H9 (cell line): ENCODE results near the gene OR52H1. TPM values are rescaled to one million over a fixed set of nuclear protein-coding genes. Genes with fewer than 3 reads are reported as not detected.

Experiments used
- DNase-seq: peaks from one replicate; pipeline ENCODE4 v3.0.0-alpha.2; 2017
- H2AFZ ChIP-seq: one replicate; pipeline ENCODE4 v1.6.1; 2013; ENCODE audit warnings: mild to moderate bottlenecking, low read length, control low read depth, moderate library complexity
- H2AK5ac ChIP-seq: 2 replicates; pipeline ENCODE4 v1.6.1; 2013; ENCODE audit warnings: low read length, control low read depth, mixed read lengths; ENCODE audit not compliant: insufficient read length
- H2BK120ac ChIP-seq: one replicate; pipeline ENCODE4 v1.6.1; 2013; ENCODE audit warnings: low read depth, mild to moderate bottlenecking, low read length, control low read depth, inconsistent platforms; ENCODE audit not compliant: poor library complexity, severe bottlenecking
- H2BK12ac ChIP-seq: 2 replicates; pipeline ENCODE4 v1.6.1; 2013; ENCODE audit warnings: low read length, control low read depth, mixed read lengths, low read depth; ENCODE audit not compliant: insufficient read length
- H2BK15ac ChIP-seq: 2 replicates; pipeline ENCODE4 v1.6.1; 2013; ENCODE audit warnings: low read depth, low read length, control low read depth
- H2BK20ac ChIP-seq: one replicate; pipeline ENCODE4 v1.6.1; 2013; ENCODE audit warnings: low read depth, mild to moderate bottlenecking, low read length, control low read depth, inconsistent platforms; ENCODE audit not compliant: poor library complexity, severe bottlenecking
- H2BK5ac ChIP-seq: 2 replicates; pipeline ENCODE4 v1.6.1; 2013; ENCODE audit warnings: low read length, control low read depth, mixed read lengths; ENCODE audit not compliant: insufficient read length
- H3K14ac ChIP-seq: 2 replicates; pipeline ENCODE4 v1.6.1; 2013; ENCODE audit warnings: low read length, control low read depth; ENCODE audit not compliant: insufficient read depth
- H3K18ac ChIP-seq: 2 replicates; pipeline ENCODE4 v1.6.1; 2013; ENCODE audit warnings: low read depth, mild to moderate bottlenecking, mixed read lengths, low read length, control low read depth; ENCODE audit not compliant: insufficient read length
- H3K23ac ChIP-seq: 2 replicates; pipeline ENCODE4 v1.6.1; 2013; ENCODE audit warnings: low read length, control low read depth, mixed read lengths, low read depth; ENCODE audit not compliant: insufficient read length
- H3K23me2 ChIP-seq: 2 replicates; pipeline ENCODE4 v1.6.1; 2013; ENCODE audit warnings: low read depth, mild to moderate bottlenecking, mixed read lengths, low read length, control low read depth; ENCODE audit not compliant: insufficient read length, poor library complexity, severe bottlenecking
- H3K27ac ChIP-seq: 2 replicates; pipeline ENCODE4 v1.5.1; 2013; ENCODE audit warnings: low read length, control low read depth, mixed read lengths, low read depth; ENCODE audit not compliant: insufficient read length
- H3K27me3 ChIP-seq: 2 replicates; pipeline ENCODE4 v1.6.1; 2013; ENCODE audit warnings: low read length, control low read depth, inconsistent platforms; ENCODE audit not compliant: insufficient read depth
- H3K4ac ChIP-seq: 2 replicates; pipeline ENCODE4 v1.6.1; 2013; ENCODE audit warnings: low read depth, mild to moderate bottlenecking, control low read depth, inconsistent platforms, low read length, moderate library complexity
- H3K4me1 ChIP-seq: 2 replicates; pipeline ENCODE4 v1.6.1; 2013; ENCODE audit warnings: low read length, control low read depth, inconsistent platforms; ENCODE audit not compliant: insufficient read depth
- H3K4me2 ChIP-seq: 2 replicates; pipeline ENCODE4 v1.6.1; 2013; ENCODE audit warnings: low read length, control low read depth, mixed read lengths; ENCODE audit not compliant: insufficient read length, insufficient read depth
- H3K56ac ChIP-seq: 2 replicates; pipeline ENCODE4 v1.6.1; 2013; ENCODE audit warnings: low read depth, mild to moderate bottlenecking, mixed read lengths, low read length, control low read depth; ENCODE audit not compliant: insufficient read length
- H3K79me1 ChIP-seq: 2 replicates; pipeline ENCODE4 v1.6.1; 2013; ENCODE audit warnings: low read depth, mild to moderate bottlenecking, moderate library complexity, low read length, control low read depth, inconsistent platforms; ENCODE audit not compliant: insufficient read depth, poor library complexity, severe bottlenecking
- H3K79me2 ChIP-seq: 2 replicates; pipeline ENCODE4 v1.6.1; 2013; ENCODE audit warnings: low read length, control low read depth, inconsistent platforms; ENCODE audit not compliant: insufficient read depth
- H3K9ac ChIP-seq: 2 replicates; pipeline ENCODE4 v1.6.1; 2013; ENCODE audit warnings: low read length, control low read depth, mixed read lengths; ENCODE audit not compliant: insufficient read length; ENCODE audit errors: extremely low read depth
- H3K9me3 ChIP-seq: one replicate; pipeline ENCODE4 v1.6.1; 2013; ENCODE audit warnings: low read depth, low read length, inconsistent platforms; ENCODE audit not compliant: control insufficient read depth
- H3T11ph ChIP-seq: one replicate; pipeline ENCODE4 v1.6.1; 2013; ENCODE audit warnings: mild to moderate bottlenecking, low read length, control low read depth, inconsistent platforms
- H4K20me1 ChIP-seq: one replicate; pipeline ENCODE4 v1.6.1; 2013; ENCODE audit not compliant: control insufficient read depth, insufficient read length, insufficient read depth
- H4K5ac ChIP-seq: 2 replicates; pipeline ENCODE4 v1.6.1; 2013; ENCODE audit warnings: low read depth, mild to moderate bottlenecking, mixed read lengths, low read length, control low read depth; ENCODE audit not compliant: insufficient read length
- H4K8ac ChIP-seq: replicated peaks from 2 replicates; pipeline ENCODE4 v1.6.1; 2013; ENCODE audit warnings: low read length, control low read depth, mixed read lengths, low read depth; ENCODE audit not compliant: insufficient read length
- H4K91ac ChIP-seq: 2 replicates; pipeline ENCODE4 v1.6.1; 2013; ENCODE audit warnings: low read depth, mild to moderate bottlenecking, moderate library complexity, mixed read lengths, low read length, control low read depth; ENCODE audit not compliant: insufficient read length
- H3K27ac Mint-ChIP-seq, 3 experiments: 2 replicates in 2 of 3; 3 replicates in 1 of 3; pipeline ENCODE4 v1.8.0; 2020 to 2021; ENCODE audit warnings: mixed read lengths in 3 of 3, mild to moderate bottlenecking in 1 of 3, moderate library complexity in 1 of 3
- H3K27me3 Mint-ChIP-seq: 2 replicates; pipeline ENCODE4 v1.8.0; 2021; ENCODE audit warnings: low read depth, mild to moderate bottlenecking, moderate library complexity, mixed read lengths
- H3K36me3 Mint-ChIP-seq, 3 experiments: 2 replicates in 2 of 3; 3 replicates in 1 of 3; pipeline ENCODE4 v1.8.0; 2020 to 2021; ENCODE audit warnings: low read depth in 3 of 3, mixed read lengths in 3 of 3; ENCODE audit not compliant: insufficient read depth in 1 of 3
- H3K4me1 Mint-ChIP-seq, 2 experiments: 2 replicates each; pipeline ENCODE4 v1.8.0; 2020; ENCODE audit warnings: mixed read lengths in 2 of 2
- H3K4me3 Mint-ChIP-seq, 2 experiments: 2 replicates in 1 of 2; 3 replicates in 1 of 2; pipeline ENCODE4 v1.8.0; 2020 to 2021; ENCODE audit warnings: mild to moderate bottlenecking in 2 of 2, mixed read lengths in 2 of 2, moderate library complexity in 1 of 2
- H3K9me3 Mint-ChIP-seq, 2 experiments: 2 replicates in 1 of 2; 3 replicates in 1 of 2; pipeline ENCODE4 v1.8.0; 2020; ENCODE audit warnings: mild to moderate bottlenecking in 2 of 2, mixed read lengths in 2 of 2, moderate library complexity in 1 of 2
- CTCF ChIP-seq: fragments of 200-600 bp; sonication (generic); conservative IDR thresholded peaks from 3 replicates; pipeline ENCODE4 v1.8.0; 2021; ENCODE audit warnings: antibody characterized with exemption, mild to moderate bottlenecking
- WGBS: extraction: QIAGEN DNeasy Blood & Tissue Kit; methylation state at CpG from one replicate; pipeline ENCODE4 v1.1.7; 2013; ENCODE audit warnings: missing lambda C conversion rate, low lambda C conversion rate, mixed read lengths; ENCODE audit not compliant: insufficient read length; ENCODE audit errors: extremely low coverage; 5-methylcytosine and 5-hydroxymethylcytosine counted together
- total RNA-seq: library from RNA; stranded (reverse); gene quantifications from 2 replicates; pipeline ENCODE4 v1.2.1, GENCODE V29; 2021

Gene OR52H1
- total RNA-seq, 1 experiment from 2014 or later = not detected

DNA sequence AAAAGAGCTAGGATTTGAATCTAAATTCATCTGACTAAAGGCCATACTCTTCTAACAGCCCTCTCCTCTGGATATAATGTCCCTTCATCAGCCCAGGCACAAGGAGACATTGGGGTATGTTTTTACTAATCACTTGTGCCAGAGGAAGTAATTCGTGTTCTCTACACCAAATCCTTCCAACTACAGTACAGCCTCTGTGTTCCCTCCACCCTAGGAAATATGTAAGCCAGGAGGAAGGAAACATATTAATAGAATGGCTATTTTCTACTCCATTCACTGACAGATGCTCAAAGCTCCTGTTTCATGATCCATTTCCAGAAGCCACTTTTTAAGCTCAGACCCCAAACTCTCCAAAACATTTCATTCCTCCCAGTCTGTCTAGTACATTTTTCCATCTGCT lies 19.8 kb downstream of the OR52H1 start:
- Histone ChIP-seq H2AK5ac (no peak overlapping the region), H3K79me1 (no peaks in the 10 kb centered on the region), H3K27me3 (no peaks in the 10 kb centered on the region), H3K18ac (no peak overlapping the region), H2BK120ac (no peak overlapping the region), H3K79me2 (no peaks in the 10 kb centered on the region), H3T11ph (no peak overlapping the region), H3K4me1 (no peaks in the 10 kb centered on the region; the same call in 1 of the 2 replicates), H3K14ac (no peak overlapping the region), H3K9ac (no peak overlapping the region), H2BK12ac (no peak overlapping the region), H3K56ac (no peak overlapping the region), H3K23ac (no peak overlapping the region), H2AFZ (no peak overlapping the region), H3K4ac (no peak overlapping the region), H4K5ac (no peak overlapping the region), H3K4me2 (no peak overlapping the region), H4K91ac (no peak overlapping the region), H3K9me3 (no peaks in the 10 kb centered on the region), H3K23me2 (no peaks in the 10 kb centered on the region), H2BK15ac (no peak overlapping the region), H2BK5ac (no peak overlapping the region), H3K27ac (no peak overlapping the region), H4K8ac (no peak overlapping the region), H2BK20ac (no peak overlapping the region), H4K20me1 (no peaks in the 10 kb centered on the region)
- Mint-ChIP-seq H3K27ac (no peak overlapping the region), H3K4me3 (no peak overlapping the region), H3K36me3 (no peaks in the 10 kb centered on the region), H3K9me3 (no peaks in the 10 kb centered on the region), H3K4me1 (peaks cover 12 to 14% of the 10 kb centered on the region in 2 experiments), H3K27me3 (peaks cover 32% of the 10 kb centered on the region)
- no peak for DNase-seq
- WGBS = no CpG with 5 or more reads among the region's 1 CpG
- no peak for TF ChIP-seq CTCF
